Neural progenitor cell (in vitro differentiated cells): Measurements from ENCODE around the gene ABCG2. TPM values are rescaled to one million over a fixed set of nuclear protein-coding genes. Genes with fewer than 3 reads are reported as not detected.

Experiments
- DNase-seq: peaks from one replicate; pipeline ENCODE4 v3.0.0-alpha.2; 2016; ENCODE audit warnings: low spot score
- H2AFZ ChIP-seq: fragments of 200-600 bp; sonication (generic); replicated peaks from 2 replicates; pipeline ENCODE4 v1.6.1; 2016; ENCODE audit warnings: antibody characterized with exemption
- H3F3A ChIP-seq: fragments of 200-600 bp; sonication (generic); 2 replicates; pipeline ENCODE4 v1.6.1; 2016; ENCODE audit warnings: antibody characterized with exemption, low read depth
- H3K27ac ChIP-seq: fragments of 200-600 bp; sonication (generic); 2 replicates; pipeline ENCODE4 v1.5.1; 2016; ENCODE audit warnings: mild to moderate bottlenecking
- H3K27me3 ChIP-seq: fragments of 200-600 bp; sonication (generic); 2 replicates; pipeline ENCODE4 v1.6.1; 2016; ENCODE audit warnings: mild to moderate bottlenecking, moderate library complexity
- H3K36me3 ChIP-seq: fragments of 200-600 bp; sonication (generic); 2 replicates; pipeline ENCODE4 v1.5.1; 2016
- H3K4me1 ChIP-seq: fragments of 200-600 bp; sonication (generic); 2 replicates; pipeline ENCODE4 v1.6.1; 2016; ENCODE audit warnings: mixed run types
- H3K4me2 ChIP-seq: fragments of 200-600 bp; sonication (generic); 2 replicates; pipeline ENCODE4 v1.6.1; 2016
- H3K4me3 ChIP-seq: fragments of 200-600 bp; sonication (generic); 2 replicates; pipeline ENCODE4 v1.5.1; 2016
- H3K79me2 ChIP-seq: fragments of 200-600 bp; sonication (generic); 2 replicates; pipeline ENCODE4 v1.6.1; 2016; ENCODE audit warnings: low read depth
- H3K9ac ChIP-seq: fragments of 200-600 bp; sonication (generic); 2 replicates; pipeline ENCODE4 v1.6.1; 2016
- H3K9me3 ChIP-seq: fragments of 200-600 bp; sonication (generic); 2 replicates; pipeline ENCODE4 v1.5.1; 2016; ENCODE audit warnings: low read depth
- H4K20me1 ChIP-seq: fragments of 200-600 bp; sonication (generic); 2 replicates; pipeline ENCODE4 v1.6.1; 2016; ENCODE audit warnings: low read depth
- H3K27ac Mint-ChIP-seq: 3 replicates; pipeline ENCODE4 v1.8.0; 2021; ENCODE audit warnings: mixed read lengths
- H3K27me3 Mint-ChIP-seq: 2 replicates; pipeline ENCODE4 v1.8.0; 2022; ENCODE audit warnings: low read depth, mild to moderate bottlenecking, inconsistent platforms, moderate library complexity, mixed read lengths; ENCODE audit not compliant: insufficient read depth
- H3K36me3 Mint-ChIP-seq: 3 replicates; pipeline ENCODE4 v1.8.0; 2021; ENCODE audit warnings: mixed read lengths
- H3K4me1 Mint-ChIP-seq: 3 replicates; pipeline ENCODE4 v1.8.0; 2021; ENCODE audit warnings: mixed read lengths
- H3K4me3 Mint-ChIP-seq: 3 replicates; pipeline ENCODE4 v1.8.0; 2021; ENCODE audit warnings: mild to moderate bottlenecking, moderate library complexity, mixed read lengths
- H3K9me3 Mint-ChIP-seq: 3 replicates; pipeline ENCODE4 v1.8.0; 2020; ENCODE audit warnings: mixed read lengths
- CTCF ChIP-seq: fragments of 200-600 bp; sonication (generic); IDR thresholded peaks from 2 replicates; pipeline ENCODE4 v1.5.1; 2017; ENCODE audit warnings: antibody characterized with exemption, mild to moderate bottlenecking
- EZH2 ChIP-seq: fragments of 200-600 bp; sonication (generic); IDR thresholded peaks from 2 replicates; pipeline ENCODE4 v1.6.1; 2017; ENCODE audit warnings: antibody characterized with exemption, mild to moderate bottlenecking, moderate library complexity
- EZH2phosphoT487 ChIP-seq: fragments of 200-600 bp; sonication (generic); IDR thresholded peaks from 2 replicates; pipeline ENCODE4 v1.6.1; 2017; ENCODE audit warnings: antibody characterized with exemption
- total RNA-seq: library from RNA; depleted of rRNA; stranded (reverse); fragments of >200 nt; gene quantifications from 2 replicates; pipeline ENCODE4 v1.2.3, GENCODE V29; 2015; ENCODE audit warnings: low replicate concordance

The ABCG2 gene
- total RNA-seq, 1 donor from 2014 or later: 2.4 TPM

DNA sequence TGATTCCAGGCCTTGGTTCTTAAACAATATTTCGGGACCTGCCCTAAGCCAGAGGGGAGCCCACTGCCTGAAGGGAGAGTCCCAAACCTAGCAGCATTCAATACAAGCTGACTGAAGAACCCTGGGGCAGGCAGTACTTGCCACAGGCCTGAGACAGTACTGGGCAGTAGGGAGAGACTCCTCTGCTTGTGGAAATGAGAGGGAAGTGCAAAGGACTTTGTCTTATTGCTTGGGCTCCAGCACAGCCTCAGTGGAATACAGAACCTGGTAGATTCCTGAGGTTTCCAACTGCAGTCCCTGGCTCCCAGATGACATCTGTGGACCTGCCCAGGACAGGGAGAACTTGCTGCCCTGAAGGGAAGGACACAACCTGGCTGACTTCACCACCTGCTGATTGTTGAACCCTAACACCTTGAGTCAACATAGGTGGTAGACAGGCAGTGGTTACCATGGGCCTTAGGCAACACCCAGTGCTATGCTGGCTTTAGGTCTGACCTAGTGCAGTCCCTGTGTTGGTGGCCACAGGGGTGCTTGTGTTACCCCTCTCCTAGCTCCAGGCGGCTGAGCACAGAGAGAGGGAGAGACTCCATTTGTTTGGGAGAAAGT lies 20.3 kb upstream of the ABCG2 start:
- Mint-ChIP-seq H3K4me1 (no peaks in the 10 kb centered on the region), H3K36me3 (no peaks in the 10 kb centered on the region), H3K9me3 (peaks cover 23% of the 10 kb centered on the region), H3K27ac (no peak overlapping the region), H3K27me3 (peaks cover 3% of the 10 kb centered on the region), H3K4me3 (no peak overlapping the region)
- Histone ChIP-seq H3F3A (no peaks in the 10 kb centered on the region), H3K9ac (no peak overlapping the region), H3K27ac (no peak overlapping the region), H4K20me1 (no peaks in the 10 kb centered on the region), H3K4me2 (no peak overlapping the region), H3K4me3 (no peak overlapping the region), H3K36me3 (no peaks in the 10 kb centered on the region), H3K9me3 (no peaks in the 10 kb centered on the region), H2AFZ (peak overlapping the region; percentile 75), H3K79me2 (no peaks in the 10 kb centered on the region), H3K4me1 (no peaks in the 10 kb centered on the region), H3K27me3 (no peaks in the 10 kb centered on the region)
- no peak for TF ChIP-seq EZH2
- no peak for TF ChIP-seq CTCF
- no peak for TF ChIP-seq EZH2phosphoT487
- DNase-seq: no peak

DNA sequence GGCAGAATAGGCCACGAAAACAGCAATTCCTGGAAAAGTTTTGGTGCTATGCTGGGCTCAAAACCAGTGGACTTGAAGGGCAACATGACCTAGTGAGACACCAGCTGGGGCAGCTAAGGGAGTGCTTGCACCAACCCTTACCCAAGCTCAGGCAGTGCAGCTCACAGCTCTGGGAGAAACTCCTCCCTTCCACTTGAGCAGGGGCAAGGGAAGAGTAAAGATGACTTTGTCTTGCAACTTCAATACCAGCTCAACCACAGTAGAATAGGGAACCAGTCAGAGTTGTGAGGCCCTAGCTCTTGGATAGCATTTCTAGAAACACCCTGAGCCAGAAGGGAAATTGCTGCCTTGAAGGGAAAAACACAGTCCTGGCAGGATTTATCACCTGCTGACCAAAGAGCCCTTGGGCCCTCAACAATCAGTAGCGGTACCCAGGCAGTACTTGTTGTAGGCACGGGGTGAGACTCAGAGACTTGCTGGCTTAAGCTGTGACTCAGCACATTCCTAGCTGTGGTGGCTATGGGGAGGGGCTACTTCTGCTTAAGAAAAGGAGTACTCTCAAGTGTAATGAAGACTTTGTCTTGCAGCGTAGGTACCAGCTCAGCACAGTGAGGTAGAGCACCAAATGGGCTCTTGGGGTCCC lies 19.7 kb upstream of the ABCG2 start:
- H4K20me1 ChIP-seq: no peaks in the 10 kb centered on the region
- no peak overlapping the region for H3K4me3 ChIP-seq
- no peaks in the 10 kb centered on the region for H3K4me1 ChIP-seq
- H2AFZ ChIP-seq: peak overlapping the region; percentile 75
- Mint-ChIP-seq H3K27ac (no peak overlapping the region), H3K4me3 (no peak overlapping the region), H3K9me3 (peaks cover 19% of the 10 kb centered on the region), H3K4me1 (no peaks in the 10 kb centered on the region), H3K36me3 (no peaks in the 10 kb centered on the region), H3K27me3 (peaks cover 3% of the 10 kb centered on the region)
- H3K79me2 ChIP-seq: no peaks in the 10 kb centered on the region
- no peak overlapping the region for H3K9ac ChIP-seq
- H3K9me3 ChIP-seq: no peaks in the 10 kb centered on the region
- no peaks in the 10 kb centered on the region for H3K36me3 ChIP-seq
- DNase-seq: peak; percentile 67
- H3K4me2 ChIP-seq: no peak overlapping the region
- no peaks in the 10 kb centered on the region for H3F3A ChIP-seq
- no peak overlapping the region for H3K27ac ChIP-seq
- no peak for TF ChIP-seq EZH2
- TF ChIP-seq CTCF: no peak
- H3K27me3 ChIP-seq: no peaks in the 10 kb centered on the region

DNA sequence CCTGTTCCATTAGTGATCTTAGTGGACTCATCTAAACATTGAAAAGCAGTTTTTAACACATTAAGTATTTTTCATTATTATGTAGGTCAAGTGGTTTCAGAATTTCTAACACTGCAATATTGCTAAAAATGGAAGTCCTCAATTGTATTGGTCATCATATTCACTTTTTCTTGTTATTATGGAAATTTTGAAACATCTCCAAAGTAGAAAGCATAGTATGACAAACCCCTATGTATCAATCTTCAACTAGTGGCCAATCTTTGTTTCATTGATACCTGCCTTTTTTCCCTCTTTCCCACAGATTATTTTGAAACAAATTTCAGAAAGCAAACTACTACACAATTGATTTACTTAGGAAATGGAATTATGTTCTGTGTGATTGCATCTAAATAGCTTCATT lies 14.5 kb upstream of the ABCG2 start:
- TF ChIP-seq CTCF (no peak), EZH2phosphoT487 (no peak), EZH2 (no peak)
- H3K36me3 Mint-ChIP-seq: no peaks in the 10 kb centered on the region
- no peaks in the 10 kb centered on the region for H3K9me3 ChIP-seq
- peaks cover 2% of the 10 kb centered on the region for H3K9me3 Mint-ChIP-seq
- no peak for DNase-seq
- H3K27ac Mint-ChIP-seq: no peak overlapping the region
- H3K9ac ChIP-seq: no peak overlapping the region
- H3F3A ChIP-seq: no peaks in the 10 kb centered on the region
- H3K4me3 Mint-ChIP-seq: no peak overlapping the region
- H3K27me3 Mint-ChIP-seq: peaks cover 3% of the 10 kb centered on the region
- no peak overlapping the region for H3K4me2 ChIP-seq
- H4K20me1 ChIP-seq: no peaks in the 10 kb centered on the region
- H3K4me1 ChIP-seq: peaks cover 8% of the 10 kb centered on the region
- no peaks in the 10 kb centered on the region for H3K36me3 ChIP-seq
- H3K79me2 ChIP-seq: no peaks in the 10 kb centered on the region
- H3K4me1 Mint-ChIP-seq: peaks cover 5% of the 10 kb centered on the region
- no peak overlapping the region for H3K27ac ChIP-seq
- H2AFZ ChIP-seq: peak overlapping the region; percentile 65
- H3K27me3 ChIP-seq: no peaks in the 10 kb centered on the region
- no peak overlapping the region for H3K4me3 ChIP-seq
